CD4-positive, alpha-beta T cell (primary cell): ENCODE results near the gene FAM156A. TPM values are rescaled to one million over a fixed set of nuclear protein-coding genes. Genes with fewer than 3 reads are reported as not detected.
A peak's percentile ranks its signal among the peaks of the same experiment; 100 is the strongest.

Source experiments
- ATAC-seq: fragments of 200-7000 bp; cut with Tn5 transposase; one replicate; pipeline ENCODE4 v1.10.0; 2022; ENCODE audit warnings: mild to moderate bottlenecking; ENCODE audit not compliant: poor library complexity
- CTCF ChIA-PET: fragments of 350-600 bp; sonication (Branson Sonifier 250); formaldehyde crosslinking; loops from one replicate; lab custom pipeline; 2021; ENCODE audit warnings: antibody characterized with exemption, inconsistent platforms; lab: Charles Lee
- POLR2A ChIA-PET: fragments of 350-600 bp; sonication (Branson Sonifier 250); formaldehyde crosslinking; loops from one replicate; lab custom pipeline; 2021; ENCODE audit warnings: antibody characterized with exemption, inconsistent platforms; lab: Charles Lee
- DNase-seq, 14 experiments: peaks; one replicate each; pipeline ENCODE4 v3.0.0-alpha.2; 2013 to 2020; ENCODE audit warnings: mixed read lengths in 2 of 14
- H3K27ac ChIP-seq, 2 donors: one replicate each; pipeline versions ENCODE4 v1.5.1 to v1.7.0; 2013; ENCODE audit warnings: low read length in 2 of 2, low read depth in 1 of 2, mild to moderate bottlenecking in 1 of 2
- H3K27me3 ChIP-seq, 2 experiments: 1 replicate in 1 of 2; 2 replicates in 1 of 2; pipeline versions ENCODE4 v1.6.1 to v1.7.0; 2013; ENCODE audit warnings: low read length in 2 of 2, control low read depth in 1 of 2, mild to moderate bottlenecking in 1 of 2, moderate library complexity in 1 of 2; ENCODE audit not compliant: insufficient read depth in 2 of 2, control insufficient read depth in 1 of 2
- H3K36me3 ChIP-seq: one replicate; pipeline ENCODE4 v1.6.1; 2013; ENCODE audit warnings: low read length, control low read depth; ENCODE audit not compliant: insufficient read depth
- H3K4me1 ChIP-seq: one replicate; pipeline ENCODE4 v1.6.1; 2013; ENCODE audit warnings: low read length, control low read depth; ENCODE audit not compliant: insufficient read depth
- H3K4me3 ChIP-seq: one replicate; pipeline ENCODE4 v1.5.1; 2013; ENCODE audit warnings: mild to moderate bottlenecking, low read length, moderate library complexity
- H3K9me3 ChIP-seq, 2 experiments: 1 replicate in 1 of 2; 2 replicates in 1 of 2; pipeline versions ENCODE4 v1.6.1 to v1.7.0; 2013; ENCODE audit warnings: low read length in 2 of 2, mild to moderate bottlenecking in 2 of 2, control low read depth in 1 of 2, moderate library complexity in 1 of 2; ENCODE audit not compliant: control insufficient read depth in 1 of 2, insufficient read depth in 1 of 2
- H3K27ac Mint-ChIP-seq: one replicate; pipeline ENCODE4 v1.8.0; 2020; ENCODE audit warnings: mixed read lengths
- H3K27me3 Mint-ChIP-seq: one replicate; pipeline ENCODE4 v1.8.0; 2021; ENCODE audit warnings: mixed read lengths
- H3K36me3 Mint-ChIP-seq: one replicate; pipeline ENCODE4 v1.8.0; 2021; ENCODE audit warnings: low read depth, mixed read lengths
- H3K4me1 Mint-ChIP-seq: one replicate; pipeline ENCODE4 v1.8.0; 2021; ENCODE audit warnings: low read depth, mixed read lengths
- H3K4me3 Mint-ChIP-seq: one replicate; pipeline ENCODE4 v1.8.0; 2020; ENCODE audit warnings: mild to moderate bottlenecking, mixed read lengths
- H3K9me3 Mint-ChIP-seq: one replicate; pipeline ENCODE4 v1.8.0; 2020; ENCODE audit warnings: mixed read lengths
- CTCF ChIP-seq: fragments of 200-600 bp; IDR thresholded peaks from one replicate; pipeline ENCODE4 v1.8.0; 2022; ENCODE audit warnings: antibody characterized with exemption, mild to moderate bottlenecking
- intact Hi-C, 2 experiments: fragments of 100-400 bp; cut with DNase I in 1 of 2; cut with micrococcal nuclease in 1 of 2; formaldehyde crosslinking; loops; one replicate each; pipeline versions ENCODE4 v1.15.1 to v1.9.0; 2023 to 2025; cut with DNase I, micrococcal nuclease
- total RNA-seq, 174 experiments: library from RNA in 2 of 174; stranded (reverse) in 2 of 174; gene quantifications; one replicate each; pipeline ENCODE4 v1.2.3 and lab custom pipeline; 2021 to 2026

The FAM156A gene
- total RNA-seq, 2 experiments from 2014 or later = 16.0 TPM

- no peak overlapping the region for H3K27ac ChIP-seq
- CTCF ChIA-PET = no interaction called here
- TF ChIP-seq CTCF = no peak
- H3K9me3 ChIP-seq = no peaks in the 10 kb centered on the region
- peaks cover 7% of the 10 kb centered on the region for H3K27me3 Mint-ChIP-seq
- POLR2A ChIA-PET = interaction anchor here (0.6 to 0.7 kb wide), 2 partner anchors 12 to 224 kb away, joined by 3 read pairs; partner anchors contain the start of gene KDM5C
- H3K27me3 ChIP-seq = no peaks in the 10 kb centered on the region
- peaks cover 14% of the 10 kb centered on the region for H3K4me1 Mint-ChIP-seq
- ATAC-seq (peak; percentile 56), DNase-seq (peak in 1 of 14 experiments; percentile 32)
- H3K36me3 ChIP-seq = no peaks in the 10 kb centered on the region
- H3K9me3 Mint-ChIP-seq = no peaks in the 10 kb centered on the region
- peaks cover 13% of the 10 kb centered on the region for H3K4me1 ChIP-seq
- peak overlapping the region; percentile 51 for H3K27ac Mint-ChIP-seq
- H3K36me3 Mint-ChIP-seq = peaks cover 2% of the 10 kb centered on the region
- peak overlapping the region; percentile 10 for H3K4me3 ChIP-seq
- peak overlapping the region; percentile 82 for H3K4me3 Mint-ChIP-seq
- intact Hi-C loops = no loop called here
Measured at GRCh38 chrX:53000447-53001135, 42.3 kb upstream of the FAM156A start.

GRCh38 chrX:52995987-52996331 lies 37.6 kb upstream of the FAM156A start:
- Mint-ChIP-seq H3K4me1 (peaks cover 31% of the 10 kb centered on the region), H3K9me3 (no peaks in the 10 kb centered on the region), H3K36me3 (peaks cover 5% of the 10 kb centered on the region), H3K27me3 (no peaks in the 10 kb centered on the region), H3K4me3 (peak overlapping the region; percentile 99), H3K27ac (peak overlapping the region; percentile 99)
- no peak for ATAC-seq
- no peak for DNase-seq
- Histone ChIP-seq H3K36me3 (no peaks in the 10 kb centered on the region), H3K4me3 (peak overlapping the region; percentile 61), H3K27ac (peak overlapping the region; percentile 84 to 95), H3K27me3 (no peaks in the 10 kb centered on the region), H3K9me3 (no peaks in the 10 kb centered on the region), H3K4me1 (peaks cover 30% of the 10 kb centered on the region)
- peak; percentile 8 for TF ChIP-seq CTCF
- POLR2A ChIA-PET = interaction anchor here (0.7 to 2.3 kb wide), 7 partner anchors 10 to 734 kb away, joined by 3 to 16 read pairs (median 5); partner anchors contain the start of genes KDM5C and TSPYL2
- CTCF ChIA-PET = interaction anchor here (1.0 kb wide), 1 partner anchor 8 kb away, joined by 3 read pairs; no protein-coding TSS in a partner anchor
- intact Hi-C loops = loop anchor here in 1 of 2 experiments (5.0 kb wide), 2 partner anchors 96 to 424 kb away; partner anchors contain the start of gene KANTR

- Histone ChIP-seq H3K4me1 (peaks cover 27% of the 10 kb centered on the region), H3K27me3 (no peaks in the 10 kb centered on the region), H3K36me3 (no peaks in the 10 kb centered on the region), H3K4me3 (peak overlapping the region; percentile 61), H3K9me3 (no peaks in the 10 kb centered on the region), H3K27ac (peak overlapping the region; percentile 84 to 95)
- Mint-ChIP-seq H3K27me3 (no peaks in the 10 kb centered on the region), H3K27ac (peak overlapping the region; percentile 99), H3K4me1 (peaks cover 25% of the 10 kb centered on the region), H3K36me3 (peaks cover 5% of the 10 kb centered on the region), H3K9me3 (no peaks in the 10 kb centered on the region), H3K4me3 (peak overlapping the region; percentile 99)
- ATAC-seq (peak; percentile 95), DNase-seq (peak; percentile 82 to 96 (median 87))
- POLR2A ChIA-PET = interaction anchor here (0.7 to 2.3 kb wide), 8 partner anchors 9 to 1049 kb away, joined by 3 to 16 read pairs (median 5); partner anchors contain the start of genes KDM5C, PHF8 and TSPYL2
- CTCF ChIA-PET = interaction anchor here (1.0 kb wide), 1 partner anchor 8 kb away, joined by 3 read pairs; no protein-coding TSS in a partner anchor
- intact Hi-C loops = loop anchor here in 1 of 2 experiments (5.0 kb wide), 2 partner anchors 97 to 423 kb away; partner anchors contain the start of gene KANTR
- peak; percentile 65 for TF ChIP-seq CTCF
Measured at GRCh38 chrX:52995135-52995986, 37.0 kb upstream of the FAM156A start.
